ENCODE data around the gene ZMYND19. TPM values are rescaled to one million over a fixed set of nuclear protein-coding genes. Genes with fewer than 3 reads are reported as not detected.
"Not testable (repeated sequence)": the region's sequence is repeated elsewhere in the genome, so short reads cannot be mapped to it uniquely, and the experiment has no call there.

ZMYND19 gene
- total RNA-seq, 1 donor from 2014 or later = 28.5 TPM

GRCh38 chr9:137558127-137558526, 32.2 kb downstream of the ZMYND19 start:
- no peak for DNase-seq (ENCODE audit: low read depth, low spot score)

- no peak for DNase-seq (ENCODE audit: low read depth, low spot score)
Observed at GRCh38 chr9:137556069-137556838, 34.1 kb downstream of the ZMYND19 start.

- no peak for DNase-seq (ENCODE audit: low read depth, low spot score)
Observed at GRCh38 chr9:137555179-137555578, 35.1 kb downstream of the ZMYND19 start.

- DNase-seq (ENCODE audit: low read depth, low spot score) = no peak
Observed at GRCh38 chr9:137554349-137554748, 36.0 kb downstream of the ZMYND19 start.

GRCh38 chr9:137553654-137554053, 36.7 kb downstream of the ZMYND19 start:
- DNase-seq (ENCODE audit: low read depth, low spot score) = not testable (repeated sequence)

- DNase-seq (ENCODE audit: low read depth, low spot score) = no peak
Observed at GRCh38 chr9:137552022-137552768, 38.1 kb downstream of the ZMYND19 start.

- DNase-seq (ENCODE audit: low read depth, low spot score) = peak; percentile 39
Observed at GRCh38 chr9:137551264-137552021, 38.9 kb downstream of the ZMYND19 start, which contains the start of gene MRPL41. Gene MRPL41, plus strand, starts transcription at chr9:137551879. Its CDS starts 203 bp downstream, at chr9:137552082.

GRCh38 chr9:137550958-137551263, 39.4 kb downstream of the ZMYND19 start:
- DNase-seq (ENCODE audit: low read depth, low spot score) = not testable (repeated sequence)

- no peak for DNase-seq (ENCODE audit: low read depth, low spot score)
Observed at GRCh38 chr9:137550231-137550621, 40.1 kb downstream of the ZMYND19 start, which contains the start of gene PNPLA7. Gene PNPLA7, minus strand, starts transcription at chr9:137550402. Its CDS starts 205 bp downstream, at chr9:137550197.

GRCh38 chr9:137547687-137548543, 42.4 kb downstream of the ZMYND19 start:
- no peak for DNase-seq (ENCODE audit: low read depth, low spot score)

GRCh38 chr9:137545123-137545522, 45.2 kb downstream of the ZMYND19 start:
- no peak for DNase-seq (ENCODE audit: low read depth, low spot score)

- DNase-seq (ENCODE audit: low read depth, low spot score) = no peak
Observed at GRCh38 chr9:137544176-137544760, 46.0 kb downstream of the ZMYND19 start.

- DNase-seq (ENCODE audit: low read depth, low spot score) = no peak
Observed at GRCh38 chr9:137543237-137543963, 46.9 kb downstream of the ZMYND19 start.

- no peak for DNase-seq (ENCODE audit: low read depth, low spot score)
Observed at GRCh38 chr9:137542486-137542885, 47.8 kb downstream of the ZMYND19 start.

GRCh38 chr9:137540536-137540935, 49.8 kb downstream of the ZMYND19 start:
- DNase-seq (ENCODE audit: low read depth, low spot score) = no peak

GRCh38 chr9:137538058-137538457, 52.3 kb downstream of the ZMYND19 start:
- no peak for DNase-seq (ENCODE audit: low read depth, low spot score)

- not testable (repeated sequence) for DNase-seq (ENCODE audit: low read depth, low spot score)
Observed at GRCh38 chr9:137536594-137537131, 53.6 kb downstream of the ZMYND19 start.

GRCh38 chr9:137535120-137535428, 55.2 kb downstream of the ZMYND19 start:
- DNase-seq (ENCODE audit: low read depth, low spot score) = no peak

- DNase-seq (ENCODE audit: low read depth, low spot score) = no peak
Observed at GRCh38 chr9:137534256-137535119, 55.8 kb downstream of the ZMYND19 start.
